Mesenchymal stem cell (in vitro differentiated cells and primary cell): ENCODE data around the gene ALOXE3.
A peak's percentile ranks its signal among the peaks of the same experiment; 100 is the strongest.

ENCODE experiments used
- DNase-seq: peaks from one replicate; pipeline ENCODE4 v3.0.0-alpha.2; 2013
- H2AFZ ChIP-seq: one replicate; pipeline ENCODE4 v1.6.1; 2013; ENCODE audit warnings: low read depth, mild to moderate bottlenecking, control low read depth, inconsistent platforms, low read length, moderate library complexity
- H2AK5ac ChIP-seq: 2 replicates; pipeline ENCODE4 v1.6.1; 2013; ENCODE audit warnings: low read length, moderate library complexity, mild to moderate bottlenecking, inconsistent platforms; ENCODE audit not compliant: severe bottlenecking
- H2BK120ac ChIP-seq: one replicate; pipeline ENCODE4 v1.6.1; 2013; ENCODE audit warnings: low read depth, mild to moderate bottlenecking, inconsistent platforms, low read length, moderate library complexity
- H2BK12ac ChIP-seq, 2 experiments: one replicate each; pipeline ENCODE4 v1.6.1; 2013; ENCODE audit warnings: inconsistent platforms in 2 of 2, low read length in 2 of 2, mild to moderate bottlenecking in 2 of 2, moderate library complexity in 2 of 2, control low read depth in 1 of 2
- H2BK15ac ChIP-seq: one replicate; pipeline ENCODE4 v1.6.1; 2013; ENCODE audit warnings: mild to moderate bottlenecking, low read depth, inconsistent platforms; ENCODE audit not compliant: poor library complexity, severe bottlenecking
- H2BK5ac ChIP-seq: 2 replicates; pipeline ENCODE4 v1.6.1; 2013; ENCODE audit warnings: low read depth, mild to moderate bottlenecking, low read length, control low read depth, inconsistent platforms; ENCODE audit not compliant: poor library complexity, severe bottlenecking
- H3K14ac ChIP-seq, 2 experiments: one replicate each; pipeline ENCODE4 v1.6.1; 2013; ENCODE audit warnings: inconsistent platforms in 2 of 2, low read length in 2 of 2, control low read depth in 1 of 2, mild to moderate bottlenecking in 1 of 2, moderate library complexity in 1 of 2
- H3K18ac ChIP-seq, 2 experiments: one replicate each; pipeline ENCODE4 v1.6.1; 2013; ENCODE audit warnings: inconsistent platforms in 2 of 2, low read length in 2 of 2, control low read depth in 1 of 2, low read depth in 1 of 2, mild to moderate bottlenecking in 1 of 2
- H3K23ac ChIP-seq, 2 experiments: one replicate each; pipeline ENCODE4 v1.6.1; 2013; ENCODE audit warnings: inconsistent platforms in 2 of 2, low read length in 2 of 2, mild to moderate bottlenecking in 2 of 2, moderate library complexity in 2 of 2, control low read depth in 1 of 2
- H3K27ac ChIP-seq: 2 replicates; pipeline ENCODE4 v1.5.1; 2013; ENCODE audit warnings: mild to moderate bottlenecking, moderate library complexity, low read length, control low read depth, inconsistent platforms; ENCODE audit not compliant: poor library complexity, severe bottlenecking
- H3K27me3 ChIP-seq, 2 experiments: 2 replicates each; pipeline versions ENCODE4 v1.6.1 to v1.7.0; 2013; ENCODE audit warnings: low read length in 2 of 2, mild to moderate bottlenecking in 2 of 2, moderate library complexity in 2 of 2, control low read depth in 1 of 2, inconsistent platforms in 1 of 2; ENCODE audit not compliant: control insufficient read depth in 1 of 2, insufficient read depth in 1 of 2
- H3K36me3 ChIP-seq, 2 experiments: 2 replicates each; pipeline versions ENCODE4 v1.6.1 to v1.7.0; 2013; ENCODE audit warnings: low read length in 2 of 2, control low read depth in 1 of 2, inconsistent platforms in 1 of 2, low read depth in 1 of 2, mild to moderate bottlenecking in 1 of 2; ENCODE audit not compliant: insufficient read depth in 2 of 2, control insufficient read depth in 1 of 2
- H3K4ac ChIP-seq, 2 experiments: one replicate each; pipeline ENCODE4 v1.6.1; 2013; ENCODE audit warnings: inconsistent platforms in 2 of 2, low read length in 2 of 2, mild to moderate bottlenecking in 2 of 2, moderate library complexity in 2 of 2, control low read depth in 1 of 2, low read depth in 1 of 2
- H3K4me1 ChIP-seq: 2 replicates; pipeline ENCODE4 v1.6.1; 2013; ENCODE audit warnings: low read depth, low read length, control low read depth; ENCODE audit not compliant: control insufficient read depth, insufficient read depth
- H3K4me2 ChIP-seq: 2 replicates; pipeline ENCODE4 v1.6.1; 2013; ENCODE audit warnings: low read length, mild to moderate bottlenecking, inconsistent platforms; ENCODE audit not compliant: poor library complexity, severe bottlenecking
- H3K4me3 ChIP-seq, 2 experiments: 2 replicates each; pipeline versions ENCODE4 v1.5.1 to v1.7.0; 2013; ENCODE audit warnings: low read length in 2 of 2, mild to moderate bottlenecking in 2 of 2, control low read depth in 1 of 2, low read depth in 1 of 2; ENCODE audit not compliant: insufficient read depth in 1 of 2
- H3K79me1 ChIP-seq: replicated peaks from 2 replicates; pipeline ENCODE4 v1.6.1; 2013; ENCODE audit warnings: mild to moderate bottlenecking, control low read depth, low read length, inconsistent platforms; ENCODE audit not compliant: poor library complexity, severe bottlenecking
- H3K9ac ChIP-seq: 2 replicates; pipeline ENCODE4 v1.7.0; 2013; ENCODE audit warnings: mild to moderate bottlenecking, low read length, moderate library complexity
- H3K9me3 ChIP-seq: 2 replicates; pipeline ENCODE4 v1.7.0; 2013; ENCODE audit warnings: mild to moderate bottlenecking, low read length; ENCODE audit not compliant: control insufficient read depth
- H4K8ac ChIP-seq: one replicate; pipeline ENCODE4 v1.6.1; 2013; ENCODE audit warnings: inconsistent platforms, mild to moderate bottlenecking, low read length, moderate library complexity
- H4K91ac ChIP-seq: one replicate; pipeline ENCODE4 v1.6.1; 2013; ENCODE audit warnings: mild to moderate bottlenecking, low read length, inconsistent platforms
- WGBS: methylation state at CpG from one replicate; pipeline ENCODE4 v1.1.7; 2013; ENCODE audit warnings: mixed read lengths; 5-methylcytosine and 5-hydroxymethylcytosine counted together

ALOXE3 gene

DNA sequence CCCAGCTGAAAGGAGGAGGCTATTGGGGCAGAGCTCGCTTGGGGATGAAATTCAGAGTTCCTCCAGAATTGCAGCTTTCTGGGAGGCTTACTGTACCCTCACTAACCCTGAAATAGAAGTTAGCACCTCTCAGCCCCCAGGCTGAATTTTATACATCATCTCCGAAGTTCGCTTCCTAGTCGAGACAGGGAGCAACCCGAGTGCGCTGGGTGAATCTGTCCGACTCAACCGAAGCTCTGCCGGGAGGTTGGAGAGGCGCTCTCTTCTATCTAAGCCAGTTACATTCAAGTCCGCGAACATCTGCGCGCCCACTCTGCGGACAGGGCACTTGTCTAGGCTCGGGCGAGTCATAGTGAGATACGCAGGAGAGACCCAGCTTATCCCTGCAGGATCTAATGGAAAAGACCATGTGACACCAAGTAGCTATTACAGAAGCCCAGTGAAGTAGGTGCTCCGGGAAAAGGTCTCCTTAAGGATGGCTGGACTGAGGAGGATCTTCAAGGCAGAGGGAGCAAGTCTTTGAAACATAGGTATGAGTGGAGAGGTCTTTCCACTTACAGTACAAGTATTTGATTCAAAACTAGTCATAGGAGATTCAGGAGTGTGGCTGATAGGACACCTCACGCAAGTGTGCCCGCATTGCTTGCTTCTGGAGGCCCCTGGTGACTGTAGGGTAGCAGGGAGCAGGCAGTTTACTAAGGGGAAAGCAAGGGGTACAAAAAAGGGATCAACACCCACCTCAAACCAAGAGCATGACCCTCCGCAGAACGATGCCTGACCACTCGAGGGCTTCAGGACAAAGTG is 6.2 kb upstream of the ALOXE3 start:
- Histone ChIP-seq H3K36me3 (no peaks in the 10 kb centered on the region), H2AFZ (peak overlapping the region; percentile 68), H3K27ac (no peak overlapping the region), H2AK5ac (no peak overlapping the region), H2BK12ac (no peak overlapping the region), H2BK5ac (no peak overlapping the region), H3K9me3 (no peaks in the 10 kb centered on the region), H3K79me1 (no peaks in the 10 kb centered on the region), H3K18ac (no peak overlapping the region), H3K4me2 (peak overlapping the region; percentile 95), H4K8ac (no peak overlapping the region), H3K4me1 (peaks cover 48% of the 10 kb centered on the region), H2BK15ac (no peak overlapping the region), H3K9ac (peak overlapping the region; percentile 6), H3K14ac (no peak overlapping the region), H2BK120ac (no peak overlapping the region), H3K27me3 (peaks cover 23 to 26% of the 10 kb centered on the region in 2 experiments), H3K4ac (no peak overlapping the region), H3K23ac (no peak overlapping the region), H4K91ac (no peak overlapping the region), H3K4me3 (peak overlapping the region in 1 of 2 experiments; percentile 85)
- 3% methylated on average over 24 of the region's 24 CpGs for WGBS
- DNase-seq: peak; percentile 52

DNA sequence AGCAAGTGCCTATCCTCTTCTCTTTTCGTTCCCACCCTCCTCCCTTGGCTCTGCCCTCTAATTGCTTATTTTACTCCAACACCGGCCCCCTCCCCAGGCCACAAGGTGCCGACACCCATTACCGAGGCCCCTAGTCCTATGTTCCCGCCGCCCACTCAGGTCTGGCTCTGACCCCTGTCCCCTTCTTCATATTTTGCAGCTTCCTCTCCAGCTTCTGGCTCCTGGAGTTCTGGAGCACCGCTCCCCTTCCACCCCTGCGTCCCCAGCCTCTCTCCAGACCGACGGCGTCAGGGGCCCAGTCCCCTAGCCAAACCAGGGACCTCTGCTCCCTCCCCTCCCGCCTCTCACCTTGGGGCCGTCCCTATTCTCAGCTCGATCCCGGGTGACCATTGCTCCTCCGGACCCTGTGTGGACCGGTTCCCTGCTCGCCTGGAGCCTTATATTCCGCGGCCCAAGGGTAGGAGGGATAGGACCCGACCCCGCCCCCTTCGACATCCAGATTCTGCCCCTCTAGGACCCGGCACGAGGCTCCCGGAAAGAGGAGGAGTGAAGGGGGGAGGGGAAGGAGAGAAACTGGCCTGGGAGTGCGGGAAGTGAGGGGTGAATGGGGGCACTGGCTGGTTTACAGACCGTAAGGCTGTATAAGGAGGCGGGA is 5.5 kb upstream of the ALOXE3 start, which contains the start of gene HES7:
Gene HES7 (minus strand): TSS at position 412 of the 655 bp plus-strand sequence. CDS start 22 bp downstream, at position 390.
- Histone ChIP-seq H2BK15ac (peak within 1 kb of the TSS; percentile 18), H3K79me1 (no peaks in the 10 kb centered on the region), H3K14ac (peak within 1 kb of the TSS in 1 of 2 experiments; percentile 26), H2BK5ac (no peak within 1 kb of the TSS), H3K27ac (no peak within 1 kb of the TSS), H2AK5ac (no peak within 1 kb of the TSS), H3K18ac (peak within 1 kb of the TSS in 1 of 2 experiments; percentile 52), H3K4me3 (peak within 1 kb of the TSS; percentile 64 to 85), H3K9ac (peak within 1 kb of the TSS; percentile 66), H2BK12ac (peak within 1 kb of the TSS in 1 of 2 experiments; percentile 6), H2BK120ac (peak within 1 kb of the TSS; percentile 46), H3K4ac (no peak within 1 kb of the TSS), H4K8ac (no peak within 1 kb of the TSS), H3K36me3 (no peaks in the 10 kb centered on the region), H3K27me3 (peaks cover 23 to 26% of the 10 kb centered on the region in 2 experiments), H3K23ac (peak within 1 kb of the TSS in 1 of 2 experiments; percentile 53), H3K4me2 (peak within 1 kb of the TSS; percentile 95), H3K9me3 (no peaks in the 10 kb centered on the region), H3K4me1 (peaks cover 48% of the 10 kb centered on the region), H2AFZ (peak within 1 kb of the TSS; percentile 68), H4K91ac (no peak within 1 kb of the TSS)
- WGBS: 2% methylated on average over 27 of the region's 29 CpGs
- DNase-seq: peak; percentile 53

DNA sequence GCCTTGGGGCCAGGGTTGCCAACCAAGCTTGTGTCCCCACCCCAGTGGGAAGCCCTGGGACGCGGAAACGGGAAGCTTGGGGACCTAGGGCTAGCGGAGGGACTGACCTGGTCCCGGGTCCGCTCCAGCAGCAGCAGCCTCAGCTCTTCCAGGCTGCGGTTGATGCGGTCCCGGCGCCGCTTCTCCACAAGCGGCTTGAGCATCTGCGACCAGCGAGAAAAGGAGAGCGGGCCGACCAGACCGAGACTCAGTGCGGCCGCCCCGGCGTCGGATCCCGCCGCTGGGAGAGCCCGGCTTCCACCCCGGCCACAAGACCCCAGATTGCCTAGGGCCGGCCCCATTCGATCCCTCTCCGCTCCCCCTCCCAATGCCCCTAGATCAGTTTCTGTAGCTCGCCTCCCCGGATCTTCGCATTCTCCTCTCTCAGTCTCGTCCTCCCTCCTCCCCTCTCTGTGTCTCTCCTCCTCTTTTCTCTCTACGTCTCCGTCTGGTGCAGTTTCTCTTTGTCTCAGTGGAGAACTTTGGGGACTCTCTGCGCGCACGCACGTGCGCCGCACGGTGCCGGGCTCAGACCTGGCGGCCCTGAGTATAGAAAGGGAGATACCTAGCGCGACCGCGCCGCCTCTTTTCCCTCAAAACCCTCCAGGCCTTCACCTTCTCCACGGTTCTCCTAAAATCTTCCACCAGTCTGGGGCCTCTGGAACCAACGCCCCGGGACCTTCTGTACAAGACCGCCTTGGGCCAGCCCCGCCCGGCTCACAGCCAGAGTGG is 4.8 kb upstream of the ALOXE3 start:
- H3K23ac ChIP-seq: peak overlapping the region in 1 of 2 experiments; percentile 53
- no peak overlapping the region for H3K4ac ChIP-seq
- no peak overlapping the region for H3K14ac ChIP-seq
- H2BK120ac ChIP-seq: peak overlapping the region; percentile 46
- peak overlapping the region; percentile 35 for H2BK15ac ChIP-seq
- H3K27me3 ChIP-seq: peaks cover 23 to 26% of the 10 kb centered on the region in 2 experiments
- H3K9ac ChIP-seq: peak overlapping the region; percentile 66
- H2BK12ac ChIP-seq: no peak overlapping the region
- H2AK5ac ChIP-seq: no peak overlapping the region
- H4K8ac ChIP-seq: no peak overlapping the region
- peaks cover 53% of the 10 kb centered on the region for H3K4me1 ChIP-seq
- H4K91ac ChIP-seq: no peak overlapping the region
- no peak overlapping the region for H3K18ac ChIP-seq
- DNase-seq: peak; percentile 68
- no peaks in the 10 kb centered on the region for H3K9me3 ChIP-seq
- under 1% methylated on average over 55 of the region's 55 CpGs for WGBS
- no peak overlapping the region for H2AFZ ChIP-seq
- H3K4me3 ChIP-seq: peak overlapping the region; percentile 64 to 85
- H2BK5ac ChIP-seq: no peak overlapping the region
- H3K27ac ChIP-seq: no peak overlapping the region
- peak overlapping the region; percentile 95 for H3K4me2 ChIP-seq
- no peaks in the 10 kb centered on the region for H3K79me1 ChIP-seq
- H3K36me3 ChIP-seq: no peaks in the 10 kb centered on the region
